H7 (cell line): ENCODE data around the gene PCNA. TPM values are rescaled to one million over a fixed set of nuclear protein-coding genes. Genes with fewer than 3 reads are reported as not detected.
"Not testable (repeated sequence)": the region's sequence is repeated elsewhere in the genome, so short reads cannot be mapped to it uniquely, and the experiment has no call there.

Experiments used
- DNase-seq: peaks from one replicate; pipeline ENCODE4 v3.0.0; 2012
- H3K27me3 ChIP-seq: 2 replicates; pipeline ENCODE4 v1.6.0; 2011; ENCODE audit warnings: mild to moderate bottlenecking, low read length; ENCODE audit not compliant: control insufficient read depth, insufficient read depth
- H3K36me3 ChIP-seq: replicated peaks from 2 replicates; pipeline ENCODE4 v1.5.1; 2011; ENCODE audit warnings: low read length; ENCODE audit not compliant: control insufficient read depth, insufficient read depth
- H3K4me3 ChIP-seq: 2 replicates; pipeline ENCODE4 v1.5.1; 2011; ENCODE audit warnings: low read depth, mild to moderate bottlenecking, control low read depth, low read length, moderate library complexity; ENCODE audit not compliant: insufficient read depth
- total RNA-seq: library from RNA; depleted of rRNA; stranded (reverse); fragments of >200 nt; shearing (Covaris generic); gene quantifications from 2 replicates; pipeline ENCODE4 v1.2.3, GENCODE V29; 2014

PCNA gene
- total RNA-seq, 1 experiment from 2014 or later: 294 TPM

DNA sequence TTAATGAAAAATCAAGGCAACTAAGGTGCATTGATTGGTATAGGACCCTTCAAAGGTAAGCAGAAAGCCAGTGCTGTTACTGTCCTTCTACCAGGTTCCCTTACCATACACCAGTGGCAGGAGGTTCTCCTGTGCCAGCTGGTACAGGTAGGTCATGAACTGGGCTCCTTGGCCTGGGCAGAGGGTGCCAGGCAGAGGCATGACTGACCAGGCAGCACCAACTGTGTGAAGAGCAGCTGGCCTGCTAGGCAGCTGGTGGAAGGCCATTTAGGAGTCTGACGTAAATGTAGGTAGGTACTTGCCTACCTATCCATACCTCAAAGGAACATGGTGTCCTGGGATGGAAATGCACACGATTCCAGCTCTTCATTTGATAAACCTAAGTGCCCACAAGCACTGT lies 23.3 kb downstream of the PCNA start:
- Histone ChIP-seq H3K4me3 (no peak overlapping the region), H3K36me3 (peaks cover 11% of the 10 kb centered on the region), H3K27me3 (no peaks in the 10 kb centered on the region)
- DNase-seq: no peak

DNA sequence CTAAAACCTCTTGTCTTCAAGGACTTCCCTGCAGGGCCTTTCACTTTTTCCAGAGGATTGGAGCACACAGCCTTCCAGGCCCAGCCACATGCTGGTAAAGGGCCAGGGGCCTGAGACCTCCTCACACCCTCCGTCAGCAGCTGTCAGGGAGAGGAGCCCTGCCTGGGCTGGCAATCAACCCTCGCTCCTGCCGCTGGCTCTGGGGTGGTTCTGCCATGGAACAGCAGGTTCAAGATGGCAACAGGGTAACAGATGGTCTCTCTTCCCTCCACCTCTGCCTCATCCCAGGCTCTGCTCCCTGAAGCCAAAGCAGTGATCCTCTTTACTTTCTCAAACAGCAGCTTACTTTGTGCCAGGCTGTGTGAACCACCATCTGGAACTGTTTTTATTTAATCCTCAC lies 23.8 kb downstream of the PCNA start:
- no peak overlapping the region for H3K4me3 ChIP-seq
- DNase-seq: no peak
- peaks cover 11% of the 10 kb centered on the region for H3K36me3 ChIP-seq
- H3K27me3 ChIP-seq: no peaks in the 10 kb centered on the region

DNA sequence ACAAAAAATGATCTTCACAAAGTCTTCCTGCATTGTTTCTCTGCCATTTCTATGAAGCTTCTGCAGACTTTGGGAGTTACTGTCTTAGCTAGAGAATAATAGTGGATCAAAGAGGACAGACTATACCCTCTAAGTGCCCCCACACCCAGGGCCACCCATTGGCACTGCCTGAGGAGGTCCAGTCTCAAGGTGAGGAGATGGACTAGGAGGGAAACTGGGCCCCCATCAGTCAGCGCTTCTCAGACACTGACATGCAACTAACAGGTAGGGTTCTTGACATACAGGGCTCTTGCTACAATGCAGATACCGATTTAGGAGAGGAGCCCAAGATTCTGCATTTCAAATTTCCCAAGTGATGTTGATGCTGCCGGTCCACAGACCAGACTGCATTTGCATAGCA lies 24.3 kb downstream of the PCNA start:
- Histone ChIP-seq H3K27me3 (no peaks in the 10 kb centered on the region), H3K4me3 (no peak overlapping the region), H3K36me3 (peaks cover 11% of the 10 kb centered on the region)
- DNase-seq: no peak

DNA sequence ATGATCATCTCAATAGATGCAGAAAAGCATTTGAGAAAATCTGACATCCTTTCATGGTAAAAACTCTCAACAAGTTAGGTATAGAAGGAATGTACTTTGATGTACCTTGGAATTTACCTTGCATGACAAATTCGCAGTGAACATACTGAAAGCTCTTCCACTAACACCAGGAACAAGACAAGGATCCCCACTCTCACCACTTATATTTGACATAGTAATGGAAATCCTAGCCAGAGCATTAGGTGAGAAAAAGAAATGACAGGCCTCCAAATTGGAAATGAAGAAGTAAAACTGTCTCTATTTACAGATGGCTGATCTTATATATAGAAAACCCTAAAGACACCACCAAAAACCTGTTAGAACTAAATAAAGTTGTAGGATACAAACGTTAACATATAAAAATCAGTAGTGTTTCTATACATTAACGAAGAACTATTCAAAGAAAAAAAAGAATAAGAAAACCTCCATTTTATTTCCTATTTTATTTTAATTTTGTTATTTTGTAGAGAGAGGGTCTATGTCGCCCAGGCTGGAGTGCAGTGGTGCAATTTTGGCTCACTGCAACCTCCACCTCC lies 26.9 kb downstream of the PCNA start:
- no peaks in the 10 kb centered on the region for H3K27me3 ChIP-seq
- no peak overlapping the region for H3K4me3 ChIP-seq
- DNase-seq: no peak
- H3K36me3 ChIP-seq: peaks cover 6% of the 10 kb centered on the region

DNA sequence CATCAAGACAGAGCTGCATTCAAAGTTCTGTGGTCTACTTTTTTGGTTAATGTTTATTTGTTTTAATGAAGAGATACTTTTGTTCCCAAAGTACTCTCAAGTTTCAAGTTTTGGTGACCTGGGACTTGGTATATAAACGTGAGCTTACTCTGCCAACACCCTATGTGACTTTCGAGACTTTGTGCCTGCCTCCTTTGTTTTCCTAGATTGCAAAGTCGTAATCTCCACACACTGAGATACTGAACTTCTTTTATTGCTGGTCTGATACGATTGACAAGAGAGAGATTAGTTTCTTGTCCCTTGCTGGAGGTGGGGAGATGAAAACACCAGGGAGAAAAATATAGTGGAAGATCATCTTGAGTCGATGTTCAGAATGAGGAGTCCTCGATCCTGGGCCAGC lies 27.9 kb downstream of the PCNA start:
- no peaks in the 10 kb centered on the region for H3K27me3 ChIP-seq
- no peak for DNase-seq
- H3K36me3 ChIP-seq: peaks cover 3% of the 10 kb centered on the region
- no peak overlapping the region for H3K4me3 ChIP-seq

DNA sequence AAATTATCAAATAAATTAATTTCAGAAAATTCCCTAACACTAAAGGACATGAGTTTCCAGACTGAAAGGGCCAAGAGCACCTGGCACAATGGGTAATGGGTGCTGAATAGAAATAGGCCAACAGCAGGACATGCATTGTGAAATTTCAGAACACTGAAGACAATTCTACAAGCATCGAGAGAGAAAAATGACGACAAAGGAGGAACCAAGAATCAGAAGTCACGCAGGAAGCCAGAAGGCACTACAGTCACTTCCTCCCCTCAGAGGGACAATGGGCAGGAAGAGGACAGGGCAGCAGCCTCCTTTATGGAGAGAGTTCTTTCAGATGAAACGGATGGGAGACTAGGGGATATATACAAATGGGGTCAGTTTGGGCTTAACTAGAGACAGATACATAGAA lies 29.6 kb downstream of the PCNA start:
- H3K36me3 ChIP-seq: no peaks in the 10 kb centered on the region; the same call in 1 of the 2 replicates
- DNase-seq: no peak
- no peaks in the 10 kb centered on the region for H3K27me3 ChIP-seq
- H3K4me3 ChIP-seq: no peak overlapping the region

DNA sequence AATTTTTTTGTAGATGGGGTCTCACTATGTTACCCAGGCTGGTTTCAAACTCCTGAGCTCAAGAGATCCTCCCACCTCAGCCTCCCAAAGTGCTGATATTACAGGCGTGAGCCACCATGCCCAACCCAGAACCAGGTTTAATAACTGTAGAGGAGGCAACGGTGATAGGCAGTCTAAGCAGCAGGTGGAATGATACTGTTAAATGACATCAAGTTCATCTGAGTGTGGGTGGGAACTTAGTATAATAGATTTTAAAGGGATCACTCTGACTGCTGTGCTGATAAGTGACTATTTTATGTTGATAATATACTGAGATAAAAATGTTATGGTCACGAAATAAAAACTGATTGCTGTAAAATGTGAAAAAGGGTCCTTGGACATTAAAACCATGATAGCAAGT lies 31.1 kb downstream of the PCNA start:
- DNase-seq: no peak
- H3K4me3 ChIP-seq: no peak overlapping the region
- H3K36me3 ChIP-seq: no peaks in the 10 kb centered on the region; the same call in 1 of the 2 replicates
- H3K27me3 ChIP-seq: no peaks in the 10 kb centered on the region

DNA sequence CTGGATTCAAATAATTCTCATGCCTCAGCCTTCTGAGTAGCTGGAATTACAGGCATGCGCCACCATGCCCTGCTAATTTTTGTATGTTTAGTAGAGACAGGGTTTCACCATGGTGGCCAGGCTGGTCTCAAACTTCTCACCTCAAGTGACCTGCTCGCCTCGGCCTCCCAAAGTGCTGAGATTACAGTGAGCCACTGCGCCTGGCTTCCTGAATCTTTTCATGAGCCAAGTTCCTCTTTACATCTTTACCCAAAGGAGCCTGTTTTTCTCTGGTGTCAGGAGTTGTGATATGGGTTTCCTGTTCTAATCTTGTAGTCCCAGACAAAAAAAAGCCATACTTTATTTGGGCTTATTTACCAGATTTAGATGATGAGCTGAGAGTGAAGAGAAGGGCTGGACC lies 34.4 kb downstream of the PCNA start:
- DNase-seq: no peak
- H3K36me3 ChIP-seq: no peaks in the 10 kb centered on the region
- no peaks in the 10 kb centered on the region for H3K27me3 ChIP-seq
- H3K4me3 ChIP-seq: no peak overlapping the region

DNA sequence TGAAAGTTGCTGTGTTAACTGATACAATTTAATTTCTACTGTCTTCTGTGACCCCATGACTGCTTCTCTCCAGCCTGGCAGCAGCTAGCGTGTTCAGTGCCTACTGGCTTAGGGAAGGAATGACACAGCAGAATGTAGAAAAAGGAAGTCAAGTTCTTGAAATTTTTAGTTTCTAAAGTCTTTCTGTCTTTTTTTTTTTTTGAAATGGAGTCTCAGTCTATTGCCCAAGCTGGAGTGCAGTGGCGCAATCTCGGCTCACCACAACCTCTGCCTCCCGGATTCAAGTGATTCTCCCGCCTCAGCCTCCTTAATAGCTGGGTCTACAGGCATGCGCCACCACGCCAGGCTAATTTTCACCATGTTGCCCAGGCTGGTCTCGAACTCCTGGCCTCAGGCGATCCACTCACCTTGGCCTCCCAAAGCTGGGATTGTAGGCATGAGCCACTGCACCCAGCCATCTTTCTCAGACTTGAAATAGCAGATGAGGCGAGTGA lies 39.3 kb downstream of the PCNA start:
- Histone ChIP-seq H3K36me3 (no peaks in the 10 kb centered on the region), H3K27me3 (no peaks in the 10 kb centered on the region), H3K4me3 (no peak overlapping the region)
- DNase-seq: no peak

DNA sequence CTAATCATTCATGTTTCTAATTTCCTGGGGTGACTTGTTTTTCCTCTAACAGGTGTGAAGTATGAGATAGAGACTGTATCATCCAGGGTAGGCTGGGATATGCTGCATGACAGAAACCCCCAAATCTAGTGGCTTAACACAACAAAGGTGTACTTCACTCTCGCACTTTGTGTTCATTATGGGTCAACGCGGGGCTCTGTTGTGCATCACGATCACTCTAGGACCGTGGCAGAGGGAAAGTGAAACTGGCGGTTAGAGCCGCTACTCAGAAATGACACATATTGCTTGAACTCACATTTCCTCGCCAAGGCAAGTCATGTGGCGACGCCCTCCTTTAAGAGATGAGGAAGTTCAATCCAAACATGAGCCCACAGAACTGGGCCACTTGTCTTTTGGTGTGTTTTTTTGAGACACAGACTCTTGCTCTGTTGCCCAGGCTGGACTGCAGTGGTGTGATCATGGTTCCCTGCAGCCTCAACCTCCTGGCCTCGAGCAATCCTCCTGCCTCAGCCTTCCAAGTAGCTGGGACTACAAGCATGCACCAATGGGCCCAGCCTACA lies 41.3 kb downstream of the PCNA start:
- DNase-seq: no peak
- H3K27me3 ChIP-seq: no peaks in the 10 kb centered on the region
- no peak overlapping the region for H3K4me3 ChIP-seq
- H3K36me3 ChIP-seq: no peaks in the 10 kb centered on the region

DNA sequence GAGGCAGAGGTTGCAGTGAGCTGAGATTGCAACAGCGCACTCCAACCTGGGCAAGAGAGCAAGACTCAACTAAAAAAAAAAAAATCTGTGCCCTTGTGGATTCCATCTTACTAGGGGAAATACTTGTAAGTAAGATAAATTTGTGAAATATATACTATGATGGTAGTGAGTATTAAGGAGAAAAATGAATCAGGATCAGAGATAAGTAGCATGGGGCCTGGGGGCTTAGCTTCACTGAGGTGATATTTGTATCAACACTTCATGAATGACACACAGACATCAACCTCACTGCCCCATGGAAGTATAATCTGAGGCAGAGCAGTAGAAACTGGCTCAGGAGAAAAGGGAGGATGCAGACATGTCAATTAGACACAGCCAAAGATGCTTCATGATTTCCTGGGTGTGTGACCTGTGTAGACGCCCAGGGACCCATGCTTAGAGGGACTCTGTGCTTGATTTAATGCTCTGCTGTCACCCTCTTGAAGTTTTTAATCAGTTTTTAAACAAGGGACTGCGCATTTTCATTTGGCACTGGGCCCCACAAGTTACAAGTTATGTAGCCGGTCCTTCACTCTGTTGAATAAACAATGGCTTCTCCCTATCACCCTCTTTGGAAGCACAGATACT lies 41.9 kb downstream of the PCNA start:
- no peaks in the 10 kb centered on the region for H3K27me3 ChIP-seq
- DNase-seq: no peak
- no peaks in the 10 kb centered on the region for H3K36me3 ChIP-seq
- H3K4me3 ChIP-seq: no peak overlapping the region

DNA sequence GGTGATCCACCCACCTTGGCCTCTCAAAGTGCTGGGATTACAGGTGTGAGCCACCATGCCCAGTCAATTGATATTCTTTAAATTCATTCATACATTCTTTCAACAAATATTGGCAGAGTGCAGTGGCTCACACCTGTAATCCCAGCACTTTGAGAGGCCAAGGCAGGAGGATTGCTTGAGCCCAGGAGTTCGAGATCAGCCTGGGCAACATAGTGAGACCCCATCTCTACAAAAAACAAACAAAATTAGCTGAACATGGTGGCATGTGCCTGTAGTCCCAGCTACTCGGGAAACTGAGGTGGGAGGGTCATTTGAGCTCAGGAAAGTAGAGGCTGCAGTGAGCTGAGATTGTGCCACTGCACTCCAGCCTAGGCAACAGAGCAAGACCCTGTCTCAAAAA lies 42.8 kb downstream of the PCNA start:
- not testable (repeated sequence) for H3K4me3 ChIP-seq, H3K36me3 ChIP-seq, H3K27me3 ChIP-seq, DNase-seq

DNA sequence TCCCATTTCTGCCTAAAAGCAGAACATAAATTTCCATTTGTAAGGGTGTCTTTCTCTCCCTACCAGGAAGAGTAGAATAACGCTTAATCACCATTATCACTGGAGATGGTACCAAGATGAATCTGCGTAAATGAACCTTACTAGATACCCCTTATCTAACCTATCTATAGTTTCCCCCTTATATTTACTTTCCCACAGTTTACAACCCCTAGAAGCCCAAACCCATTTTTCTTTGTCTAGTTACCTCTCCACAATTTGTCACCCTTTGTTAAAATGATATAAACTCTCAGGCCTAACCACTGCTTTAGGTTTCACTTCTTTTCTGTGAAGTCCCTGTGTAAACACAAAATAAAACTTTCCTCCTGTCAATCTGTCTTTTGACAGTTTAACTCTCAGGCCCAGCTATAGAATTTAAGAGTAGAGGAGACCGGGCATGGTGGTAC lies 45.5 kb downstream of the PCNA start:
- no peaks in the 10 kb centered on the region for H3K27me3 ChIP-seq
- no peaks in the 10 kb centered on the region for H3K36me3 ChIP-seq
- no peak overlapping the region for H3K4me3 ChIP-seq
- DNase-seq: no peak

DNA sequence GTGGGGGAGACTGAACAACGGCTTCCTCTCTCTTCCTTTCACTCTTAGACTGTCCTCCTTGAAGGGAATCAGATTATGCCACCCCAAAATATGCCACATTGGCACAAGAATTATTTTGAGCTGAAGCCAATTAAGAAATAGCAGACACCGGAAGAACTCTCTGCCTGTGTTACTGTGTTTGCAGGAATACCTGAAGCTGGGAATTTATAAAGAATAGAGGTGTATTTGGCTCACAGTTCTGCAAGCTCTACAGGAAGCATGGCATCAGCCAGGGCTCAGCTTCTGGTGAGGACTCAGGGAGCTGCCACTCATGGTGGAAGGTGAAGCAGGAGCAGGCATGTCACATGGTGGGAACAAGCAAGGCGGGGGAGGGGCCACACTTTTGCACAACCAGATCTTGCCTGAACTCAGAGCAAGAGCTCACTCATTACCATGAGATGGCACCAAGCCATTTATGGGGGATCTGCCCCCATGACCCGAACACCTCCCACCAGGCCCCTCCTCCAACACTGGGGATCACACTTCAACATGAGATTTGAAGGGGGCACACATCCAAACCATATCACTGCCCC lies 46.0 kb downstream of the PCNA start:
- DNase-seq: peak; percentile 31
- H3K4me3 ChIP-seq: no peak overlapping the region
- no peaks in the 10 kb centered on the region for H3K27me3 ChIP-seq
- no peaks in the 10 kb centered on the region for H3K36me3 ChIP-seq
